K562 (cell line): Measurements from ENCODE around the gene PSMB2. TPM values are rescaled to one million over a fixed set of nuclear protein-coding genes. Genes with fewer than 3 reads are reported as not detected.
A peak's percentile ranks its signal among the peaks of the same experiment; 100 is the strongest.

Experiments
- BACH1 ChIP-seq: fragments of 200-800 bp; sonication (Bioruptor generic); IDR thresholded peaks from 2 replicates; pipeline ENCODE4 v1.6.1; 2016; ENCODE audit warnings: missing genetic modification characterization, missing compliant biosample characterization
- CBX1 ChIP-seq: sonication (generic); IDR thresholded peaks from 2 replicates; pipeline ENCODE4 v1.6.1; 2016; ENCODE audit warnings: antibody characterized with exemption, low read depth, mild to moderate bottlenecking
- CCAR2 ChIP-seq: fragments of 200-400 bp; formaldehyde crosslinking; IDR thresholded peaks from 2 replicates; pipeline ENCODE4 v1.6.1; 2017; ENCODE audit warnings: mild to moderate bottlenecking, low read depth, low read length
- CCNT2 ChIP-seq: IDR thresholded peaks from 2 replicates; pipeline ENCODE4 v1.6.1; 2011; ENCODE audit warnings: borderline replicate concordance, low read depth, mild to moderate bottlenecking, moderate library complexity, mixed read lengths, low read length; ENCODE audit not compliant: insufficient read length; ENCODE audit errors: extremely low read depth
- COPS2 ChIP-seq: fragments of 450-650 bp; conservative IDR thresholded peaks from 2 replicates; pipeline ENCODE4 v1.6.1; 2016; ENCODE audit warnings: mild to moderate bottlenecking, moderate library complexity
- HMGN3 ChIP-seq: IDR thresholded peaks from 2 replicates; pipeline ENCODE4 v1.6.1; 2011; ENCODE audit warnings: borderline replicate concordance, low read depth, mild to moderate bottlenecking, mixed read lengths, low read length; ENCODE audit not compliant: insufficient read length; ENCODE audit errors: extremely low read depth
- KAT8 ChIP-seq: fragments of 450-650 bp; IDR thresholded peaks from 2 replicates; pipeline ENCODE4 v1.6.1; 2016; ENCODE audit warnings: low read depth, mild to moderate bottlenecking
- MEF2A ChIP-seq: IDR thresholded peaks from 2 replicates; pipeline ENCODE4 v1.6.1; 2011; ENCODE audit warnings: low read depth, mild to moderate bottlenecking, low read length, moderate library complexity; ENCODE audit not compliant: control insufficient read depth
- NFE2 ChIP-seq: IDR thresholded peaks from 2 replicates; pipeline ENCODE4 v1.6.1; 2014; ENCODE audit warnings: antibody characterized with exemption, low read depth
- RCOR1 ChIP-seq, 2 experiments: IDR thresholded peaks; 2 replicates each; pipeline ENCODE4 v1.6.1; 2012; ENCODE audit warnings: low read depth in 2 of 2, low read length in 2 of 2, borderline replicate concordance in 1 of 2, improper control_type of control experiment in 1 of 2
- RNF2 ChIP-seq: sonication (generic); IDR thresholded peaks from 2 replicates; pipeline ENCODE4 v1.6.1; 2016
- SETDB1 ChIP-seq: IDR thresholded peaks from one replicate; pipeline ENCODE4 v1.6.1; 2012; ENCODE audit warnings: low read length, control low read depth, inconsistent platforms
- SIN3A ChIP-seq, 2 experiments: fragments of 150-350 bp in 1 of 2; IDR thresholded peaks; 2 replicates each; pipeline ENCODE4 v1.6.1; 2011 to 2016; ENCODE audit warnings: borderline replicate concordance in 2 of 2, low read depth in 2 of 2, low read length in 2 of 2, mild to moderate bottlenecking in 2 of 2, moderate library complexity in 2 of 2; ENCODE audit not compliant: control insufficient read depth in 1 of 2
- TEAD4 ChIP-seq, 2 experiments: sonication (generic) in 1 of 2; formaldehyde crosslinking in 1 of 2; IDR thresholded peaks; 2 replicates each; pipeline versions ENCODE4 v1.6.1 to v1.8.0; 2012 to 2022; ENCODE audit warnings: borderline replicate concordance in 1 of 2, inconsistent platforms in 1 of 2, low read length in 1 of 2, mild to moderate bottlenecking in 1 of 2, missing genetic modification reagents in 1 of 2
- ZNF140 ChIP-seq: fragments of 250-450 bp; sonication (Bioruptor Pico); IDR thresholded peaks from 2 replicates; pipeline ENCODE4 v1.8.0; 2021; ENCODE audit warnings: moderate library complexity, mild to moderate bottlenecking, inconsistent platforms
- ZNF347 ChIP-seq: fragments of 450-650 bp; formaldehyde crosslinking; IDR thresholded peaks from 2 replicates; pipeline ENCODE4 v1.4.0; 2020; ENCODE audit warnings: low read depth, mild to moderate bottlenecking, moderate library complexity
- polyA plus RNA-seq, 8 experiments: library from polyadenylated mRNA; depleted of rRNA in 4 of 8; stranded (reverse) in 5 of 8; unstranded in 3 of 8; fragments of >200 nt; fragmentation: Nextera tagmentation in 2 of 8; fragmentation: Illumina TruSeq in 1 of 8; extraction: Ambion mirVana in 2 of 8; extraction: Trizol in 1 of 8; gene quantifications; 2 replicates each; pipeline versions ENCODE4 v1.2.1 to v1.2.3, GENCODE V29; 2011 to 2014; ENCODE audit warnings: inconsistent platforms in 1 of 8, missing spikeins in 1 of 8
- total RNA-seq, 7 experiments: library from RNA; depleted of rRNA in 6 of 7; stranded (reverse); fragments of >200 nt in 6 of 7; fragmentation: Illumina TruSeq in 2 of 7; extraction: Trizol in 2 of 7; gene quantifications; 2 replicates each; pipeline versions ENCODE4 v1.2.1 to v1.2.3, GENCODE V29; 2011 to 2021; ENCODE audit warnings: low replicate concordance in 1 of 7
- TF ChIP-seq, protein P1 (sequence below), 2 experiments: IDR thresholded peaks in 1 of 2; conservative IDR thresholded peaks in 1 of 2; 2 replicates each; pipeline ENCODE4 v1.6.1; 2016; ENCODE audit warnings: low read depth in 2 of 2, mild to moderate bottlenecking in 1 of 2, missing compliant biosample characterization in 1 of 2, missing genetic modification characterization in 1 of 2, moderate library complexity in 1 of 2
- TF ChIP-seq, protein P2 (sequence below): sonication (generic); formaldehyde crosslinking; IDR thresholded peaks from 2 replicates; pipeline ENCODE4 v1.8.0; 2022; ENCODE audit warnings: missing genetic modification reagents, mild to moderate bottlenecking, borderline replicate concordance

Gene PSMB2
- total and polyA plus RNA-seq, 9 of the 15 experiments (the other 6 are each of a cell fraction or from before 2014, with no cell fraction given): 71.7 to 543 (median 165) TPM

DNA sequence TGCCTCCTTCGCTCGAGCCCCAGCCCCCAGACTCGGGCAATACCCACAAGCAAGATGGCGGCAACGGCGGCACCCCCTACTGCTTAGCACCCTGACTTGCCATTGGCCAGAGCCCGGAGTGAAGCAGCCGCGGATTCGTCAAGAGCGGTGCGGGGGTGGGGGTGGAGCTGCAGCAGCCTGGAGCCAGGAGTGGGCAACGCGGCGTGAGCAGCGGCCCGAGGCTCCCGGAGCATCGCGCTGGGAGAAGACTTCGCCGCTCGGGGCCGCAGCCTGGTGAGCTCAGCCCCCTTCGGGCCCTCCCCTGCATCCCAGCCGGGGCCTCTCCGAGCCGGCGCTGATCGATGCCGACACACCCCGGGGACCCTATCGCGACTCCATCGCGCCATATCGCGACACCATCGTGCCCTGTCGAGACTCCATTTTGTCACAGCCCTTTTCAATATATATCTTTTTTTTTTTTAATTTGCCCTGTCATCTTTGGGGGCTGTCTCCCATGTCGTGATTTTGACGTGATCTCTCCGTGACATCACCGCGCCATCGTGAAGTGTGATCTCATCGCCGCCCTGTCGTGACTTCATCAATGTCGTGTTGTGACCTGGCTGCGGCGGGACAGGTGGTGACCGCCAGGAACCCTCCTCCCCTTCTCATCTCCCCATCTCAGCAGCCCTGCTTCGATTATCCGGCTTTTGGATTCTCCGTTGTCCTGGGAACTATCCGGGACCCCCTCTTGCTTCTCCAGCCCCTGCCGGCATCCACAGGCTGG is 83.5 kb downstream of the PSMB2 start, which contains the start of gene NCDN (continued):
- TF ChIP-seq, protein P1, sequence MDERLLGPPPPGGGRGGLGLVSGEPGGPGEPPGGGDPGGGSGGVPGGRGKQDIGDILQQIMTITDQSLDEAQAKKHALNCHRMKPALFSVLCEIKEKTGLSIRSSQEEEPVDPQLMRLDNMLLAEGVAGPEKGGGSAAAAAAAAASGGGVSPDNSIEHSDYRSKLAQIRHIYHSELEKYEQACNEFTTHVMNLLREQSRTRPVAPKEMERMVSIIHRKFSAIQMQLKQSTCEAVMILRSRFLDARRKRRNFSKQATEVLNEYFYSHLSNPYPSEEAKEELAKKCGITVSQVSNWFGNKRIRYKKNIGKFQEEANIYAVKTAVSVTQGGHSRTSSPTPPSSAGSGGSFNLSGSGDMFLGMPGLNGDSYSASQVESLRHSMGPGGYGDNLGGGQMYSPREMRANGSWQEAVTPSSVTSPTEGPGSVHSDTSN (CRISPR knock-in tag; IDR thresholded peaks at IDR 0.05; ENCODE audit: low read depth): no peak
- TF ChIP-seq, protein P1 (tag; conservative IDR thresholded peaks at IDR 0.05; ENCODE audit: low read depth): no peak
- no peak for TF ChIP-seq BACH1 (tag)
- TF ChIP-seq SETDB1: no peak
- peak in 1 of 2 experiments; percentile 64; a peak in 2 of 4 replicates for TF ChIP-seq RCOR1 (IDR thresholded peaks at IDR 0.05; ENCODE audit: borderline replicate concordance in 1 of 2, low read depth in 2 of 2, low read length in 2 of 2)
- no peak for TF ChIP-seq COPS2
- TF ChIP-seq HMGN3: peak; percentile 85
- TF ChIP-seq, protein P2, sequence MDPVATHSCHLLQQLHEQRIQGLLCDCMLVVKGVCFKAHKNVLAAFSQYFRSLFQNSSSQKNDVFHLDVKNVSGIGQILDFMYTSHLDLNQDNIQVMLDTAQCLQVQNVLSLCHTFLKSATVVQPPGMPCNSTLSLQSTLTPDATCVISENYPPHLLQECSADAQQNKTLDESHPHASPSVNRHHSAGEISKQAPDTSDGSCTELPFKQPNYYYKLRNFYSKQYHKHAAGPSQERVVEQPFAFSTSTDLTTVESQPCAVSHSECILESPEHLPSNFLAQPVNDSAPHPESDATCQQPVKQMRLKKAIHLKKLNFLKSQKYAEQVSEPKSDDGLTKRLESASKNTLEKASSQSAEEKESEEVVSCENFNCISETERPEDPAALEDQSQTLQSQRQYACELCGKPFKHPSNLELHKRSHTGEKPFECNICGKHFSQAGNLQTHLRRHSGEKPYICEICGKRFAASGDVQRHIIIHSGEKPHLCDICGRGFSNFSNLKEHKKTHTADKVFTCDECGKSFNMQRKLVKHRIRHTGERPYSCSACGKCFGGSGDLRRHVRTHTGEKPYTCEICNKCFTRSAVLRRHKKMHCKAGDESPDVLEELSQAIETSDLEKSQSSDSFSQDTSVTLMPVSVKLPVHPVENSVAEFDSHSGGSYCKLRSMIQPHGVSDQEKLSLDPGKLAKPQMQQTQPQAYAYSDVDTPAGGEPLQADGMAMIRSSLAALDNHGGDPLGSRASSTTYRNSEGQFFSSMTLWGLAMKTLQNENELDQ (CRISPR knock-in tag): no peak
- no peak for TF ChIP-seq MEF2A
- TF ChIP-seq KAT8: 0 out of 2 replicates have a peak, but pooled peaks have one; percentile 50
- no peak for TF ChIP-seq CBX1
- TF ChIP-seq CCNT2: no peak
- no peak for TF ChIP-seq CCAR2
- no peak for TF ChIP-seq ZNF140 (CRISPR knock-in tag)
- no peak for TF ChIP-seq TEAD4 (IDR thresholded peaks at IDR 0.05; ENCODE audit: low read length)
- TF ChIP-seq TEAD4 (CRISPR knock-in tag; IDR thresholded peaks at IDR 0.05; ENCODE audit: borderline replicate concordance): no peak
- peak; percentile 35; the same call in 1 of the 2 replicates for TF ChIP-seq NFE2
- TF ChIP-seq ZNF347 (CRISPR knock-in tag): no peak
- no peak for TF ChIP-seq RNF2
- no peak for TF ChIP-seq SIN3A (IDR thresholded peaks at IDR 0.05; ENCODE audit: borderline replicate concordance in 2 of 2, control insufficient read depth in 1 of 2, low read depth in 2 of 2, low read length in 2 of 2)
